Mammary epithelial cell (primary cell): ENCODE measurements around the gene MTM1.

Experiments
- EZH2 ChIP-seq: IDR thresholded peaks from 2 replicates; pipeline ENCODE4 v1.6.1; 2012; ENCODE audit warnings: low read length, inconsistent platforms, borderline replicate concordance
- TF ChIP-seq, protein P1 (sequence below), 2 donors: IDR thresholded peaks in 1 of 2; conservative IDR thresholded peaks in 1 of 2; 2 replicates each; pipeline ENCODE4 v1.5.1; 2011 to 2012; ENCODE audit warnings: inconsistent platforms in 2 of 2, low read length in 2 of 2, mild to moderate bottlenecking in 2 of 2, control low read depth in 1 of 2, low read depth in 1 of 2; ENCODE audit not compliant: insufficient read depth in 1 of 2; ENCODE audit errors: extremely low read depth in 1 of 2

- TF ChIP-seq EZH2, result no peak
- TF ChIP-seq, protein P1, sequence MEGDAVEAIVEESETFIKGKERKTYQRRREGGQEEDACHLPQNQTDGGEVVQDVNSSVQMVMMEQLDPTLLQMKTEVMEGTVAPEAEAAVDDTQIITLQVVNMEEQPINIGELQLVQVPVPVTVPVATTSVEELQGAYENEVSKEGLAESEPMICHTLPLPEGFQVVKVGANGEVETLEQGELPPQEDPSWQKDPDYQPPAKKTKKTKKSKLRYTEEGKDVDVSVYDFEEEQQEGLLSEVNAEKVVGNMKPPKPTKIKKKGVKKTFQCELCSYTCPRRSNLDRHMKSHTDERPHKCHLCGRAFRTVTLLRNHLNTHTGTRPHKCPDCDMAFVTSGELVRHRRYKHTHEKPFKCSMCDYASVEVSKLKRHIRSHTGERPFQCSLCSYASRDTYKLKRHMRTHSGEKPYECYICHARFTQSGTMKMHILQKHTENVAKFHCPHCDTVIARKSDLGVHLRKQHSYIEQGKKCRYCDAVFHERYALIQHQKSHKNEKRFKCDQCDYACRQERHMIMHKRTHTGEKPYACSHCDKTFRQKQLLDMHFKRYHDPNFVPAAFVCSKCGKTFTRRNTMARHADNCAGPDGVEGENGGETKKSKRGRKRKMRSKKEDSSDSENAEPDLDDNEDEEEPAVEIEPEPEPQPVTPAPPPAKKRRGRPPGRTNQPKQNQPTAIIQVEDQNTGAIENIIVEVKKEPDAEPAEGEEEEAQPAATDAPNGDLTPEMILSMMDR (conservative IDR thresholded peaks at IDR 0.05 in 1 of 2, IDR thresholded peaks at IDR 0.05 in 1 of 2; ENCODE audit: extremely low read depth in 1 of 2, insufficient read depth in 1 of 2, low read depth in 1 of 2, low read length in 2 of 2), result no peak
Measured at GRCh38 chrX:150690126-150690525, 121.7 kb downstream of the MTM1 start.
